ENCODE results near the gene CCL19. TPM values are rescaled to one million over a fixed set of nuclear protein-coding genes. Genes with fewer than 3 reads are reported as not detected.
A peak's percentile ranks its signal among the peaks of the same experiment; 100 is the strongest.

The CCL19 gene
- total RNA-seq, 2 experiments from 2014 or later: not detected

- peak within 1 kb of the TSS; percentile 80 for H3K4me3 Mint-ChIP-seq
- intact Hi-C loops (cut with micrococcal nuclease): no loop called here
- CTCF ChIA-PET: interaction anchor here (0.6 to 10.0 kb wide), 15 partner anchors 11 to 466 kb away, joined by 3 to 133 read pairs (median 4); partner anchors contain the start of genes CCL27, DCTN3, RPP25L and SIGMAR1
- TF ChIP-seq CTCF (IDR thresholded peaks at IDR 0.05): peak; percentile 61
- H3K4me1 Mint-ChIP-seq (ENCODE audit: low read depth): peaks cover 22% of the 10 kb centered on the region
- POLR2A ChIA-PET: interaction anchor here (0.8 to 4.2 kb wide), 12 partner anchors 9 to 188 kb away, joined by 3 to 63 read pairs (median 4); partner anchors contain the start of genes CCL27, DCTN3, DNAI1 and FAM219A
- no peaks in the 10 kb centered on the region for H3K9me3 Mint-ChIP-seq
- peak within 1 kb of the TSS; percentile 85 for H3K27ac Mint-ChIP-seq
- H3K27me3 Mint-ChIP-seq: no peaks in the 10 kb centered on the region
- peaks cover 25% of the 10 kb centered on the region for H3K36me3 Mint-ChIP-seq (ENCODE audit: low read depth)
- ATAC-seq: peak; percentile 90
- DNase-seq: peak; percentile 98
Measured at GRCh38 chr9:34646211-34647083, 44.6 kb downstream of the CCL19 start, which contains the start of gene GALT. TSS of gene GALT (plus strand) at chr9:34646675. CDS start at chr9:34646705, 30 bp downstream.

- intact Hi-C loops (cut with micrococcal nuclease): no loop called here
- no peak for TF ChIP-seq CTCF (IDR thresholded peaks at IDR 0.05)
- ChIA-PET POLR2A (interaction anchor here (0.8 to 1.2 kb wide), 4 partner anchors 11 to 28 kb away, joined by 3 to 4 read pairs (median 3); no protein-coding TSS in a partner anchor), CTCF (interaction anchor here (1.0 to 10.0 kb wide), 6 partner anchors 10 to 241 kb away, joined by 3 to 133 read pairs (median 13); partner anchors contain the start of genes CCL27 and SIGMAR1)
- ATAC-seq (no peak), DNase-seq (no peak)
- H3K4me1 Mint-ChIP-seq (ENCODE audit: low read depth): peaks cover 23% of the 10 kb centered on the region
- H3K27me3 Mint-ChIP-seq: no peaks in the 10 kb centered on the region
- peaks cover 22% of the 10 kb centered on the region for H3K36me3 Mint-ChIP-seq (ENCODE audit: low read depth)
- no peak overlapping the region for H3K27ac Mint-ChIP-seq
- H3K4me3 Mint-ChIP-seq: no peak overlapping the region
- H3K9me3 Mint-ChIP-seq: no peaks in the 10 kb centered on the region
Measured at GRCh38 chr9:34644766-34645314, 46.2 kb downstream of the CCL19 start.

- intact Hi-C loops (cut with micrococcal nuclease): no loop called here
- no peak for TF ChIP-seq CTCF (IDR thresholded peaks at IDR 0.05)
- Mint-ChIP-seq H3K4me3 (no peak overlapping the region), H3K27me3 (no peaks in the 10 kb centered on the region), H3K36me3 (ENCODE audit: low read depth) (peaks cover 3% of the 10 kb centered on the region), H3K4me1 (ENCODE audit: low read depth) (peaks cover 22% of the 10 kb centered on the region), H3K9me3 (no peaks in the 10 kb centered on the region), H3K27ac (no peak overlapping the region)
- no peak for ATAC-seq
- DNase-seq: no peak
- ChIA-PET CTCF (interaction anchor here (1.0 to 10.0 kb wide), 2 partner anchors 8 to 21 kb away, joined by 3 to 133 read pairs; partner anchors contain the start of gene SIGMAR1), POLR2A (no interaction called here)
Measured at GRCh38 chr9:34642679-34643078, 48.4 kb downstream of the CCL19 start.

Other genes starting within 250 kb of the CCL19 start
- 1 to 10 TPM; 8.2 to 9.2 TPM for gene FAM219A, start 232.7 kb downstream of the CCL19 start, total RNA-seq
- gene DNAI1, start 232.5 kb downstream of the CCL19 start, total RNA-seq: under 1 TPM in 1 of 2 experiments, not detected in 1; 0.18 TPM
- not detected for gene ENHO, start 168.3 kb downstream of the CCL19 start, total RNA-seq
- gene CNTFR, start 101.6 kb downstream of the CCL19 start, total RNA-seq: not detected
- 10 to 100 TPM; 37.9 to 38.7 TPM for gene RPP25L, start 79.2 kb downstream of the CCL19 start, total RNA-seq
- gene DCTN3, start 70.8 kb downstream of the CCL19 start, total RNA-seq: 10 to 100 TPM; 52.7 to 61.0 TPM
- under 1 TPM; 0.29 to 0.32 TPM for gene ARID3C, start 62.2 kb downstream of the CCL19 start, total RNA-seq
- gene SIGMAR1, start 53.5 kb downstream of the CCL19 start, total RNA-seq: 10 to 100 TPM; 80.7 to 81.2 TPM
- gene GALT, start 44.6 kb downstream of the CCL19 start, total RNA-seq: 10 to 100 TPM; 42.8 to 44.5 TPM
- gene IL11RA, start 39.1 kb downstream of the CCL19 start, total RNA-seq: 10 to 100 TPM; 17.4 to 20.7 TPM
- under 1 TPM in 1 of 2 experiments, not detected in 1; 0.43 TPM for gene CCL27, start 28.6 kb downstream of the CCL19 start, total RNA-seq
- not detected for gene CCL21, start 18.9 kb upstream of the CCL19 start, total RNA-seq

Data from activated CD8-positive, alpha-beta T cell treated with anti-CD3 and anti-CD28 coated beads for 36 hours (primary cell).